ENCODE data around the gene SV2B.

DNA sequence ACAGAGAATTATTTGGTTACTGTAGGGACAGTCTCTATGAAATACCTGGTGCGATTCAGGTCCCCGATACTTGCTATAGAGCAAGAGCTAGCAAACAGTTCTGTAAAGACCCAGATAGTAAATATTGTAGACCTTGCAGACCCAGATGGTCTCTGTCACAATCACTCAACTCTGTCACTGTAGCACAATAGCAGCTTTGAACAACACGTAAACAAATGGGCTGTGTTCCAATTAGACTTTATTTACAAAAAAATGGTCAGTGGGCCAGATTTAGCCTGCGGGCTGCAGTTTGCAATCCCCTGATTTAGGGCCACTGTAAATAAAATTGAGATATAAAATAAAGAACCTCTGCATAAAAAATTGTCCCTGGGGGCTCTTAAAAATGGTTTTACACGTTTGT is 127.7 kb downstream of the SV2B start:
- TF ChIP-seq, protein P1, sequence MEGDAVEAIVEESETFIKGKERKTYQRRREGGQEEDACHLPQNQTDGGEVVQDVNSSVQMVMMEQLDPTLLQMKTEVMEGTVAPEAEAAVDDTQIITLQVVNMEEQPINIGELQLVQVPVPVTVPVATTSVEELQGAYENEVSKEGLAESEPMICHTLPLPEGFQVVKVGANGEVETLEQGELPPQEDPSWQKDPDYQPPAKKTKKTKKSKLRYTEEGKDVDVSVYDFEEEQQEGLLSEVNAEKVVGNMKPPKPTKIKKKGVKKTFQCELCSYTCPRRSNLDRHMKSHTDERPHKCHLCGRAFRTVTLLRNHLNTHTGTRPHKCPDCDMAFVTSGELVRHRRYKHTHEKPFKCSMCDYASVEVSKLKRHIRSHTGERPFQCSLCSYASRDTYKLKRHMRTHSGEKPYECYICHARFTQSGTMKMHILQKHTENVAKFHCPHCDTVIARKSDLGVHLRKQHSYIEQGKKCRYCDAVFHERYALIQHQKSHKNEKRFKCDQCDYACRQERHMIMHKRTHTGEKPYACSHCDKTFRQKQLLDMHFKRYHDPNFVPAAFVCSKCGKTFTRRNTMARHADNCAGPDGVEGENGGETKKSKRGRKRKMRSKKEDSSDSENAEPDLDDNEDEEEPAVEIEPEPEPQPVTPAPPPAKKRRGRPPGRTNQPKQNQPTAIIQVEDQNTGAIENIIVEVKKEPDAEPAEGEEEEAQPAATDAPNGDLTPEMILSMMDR (IDR thresholded peaks at IDR 0.05), result no peak
- TF ChIP-seq EZH2 (IDR thresholded peaks at IDR 0.05; ENCODE audit: borderline replicate concordance, insufficient read depth, low read depth, low read length, poor library complexity, severe bottlenecking), result no peak

Measured in B cell (primary cell).